NCI-H446 treated with DMSO at 0.1 percent for 48 hours (cell line): Measurements from ENCODE around the gene GRIN3A.
"Not testable (repeated sequence)": the region's sequence is repeated elsewhere in the genome, so short reads cannot be mapped to it uniquely, and the experiment has no call there.

Experiments used
- DNase-seq: peaks from one replicate; lab custom pipeline; 2025; lab: John Stamatoyannopoulos, UW

Gene GRIN3A

GRCh38 chr9:101632611-101633010, 105.8 kb downstream of the GRIN3A start:
- DNase-seq = no peak

- DNase-seq = no peak
Observed at GRCh38 chr9:101631892-101632291, 106.6 kb downstream of the GRIN3A start.

GRCh38 chr9:101629636-101630035, 108.8 kb downstream of the GRIN3A start:
- no peak for DNase-seq

GRCh38 chr9:101628173-101628572, 110.3 kb downstream of the GRIN3A start:
- no peak for DNase-seq

- DNase-seq = no peak
Observed at GRCh38 chr9:101626295-101626694, 112.2 kb downstream of the GRIN3A start.

GRCh38 chr9:101625876-101626275, 112.6 kb downstream of the GRIN3A start:
- no peak for DNase-seq

GRCh38 chr9:101620452-101620851, 118.0 kb downstream of the GRIN3A start:
- no peak for DNase-seq

GRCh38 chr9:101618698-101619097, 119.7 kb downstream of the GRIN3A start:
- no peak for DNase-seq

- no peak for DNase-seq
Observed at GRCh38 chr9:101605547-101605946, 132.9 kb downstream of the GRIN3A start.

GRCh38 chr9:101604296-101604695, 134.2 kb downstream of the GRIN3A start:
- DNase-seq = no peak

GRCh38 chr9:101601904-101602765, 136.3 kb downstream of the GRIN3A start:
- DNase-seq = peak; percentile 14

GRCh38 chr9:101594796-101595195, 143.7 kb downstream of the GRIN3A start, which contains the start of gene PPP3R2:
TSS of gene PPP3R2 (minus strand) at chr9:101594969. CDS start at chr9:101594921, 48 bp downstream.
- no peak for DNase-seq

- DNase-seq = no peak
Observed at GRCh38 chr9:101593345-101593744, 145.1 kb downstream of the GRIN3A start.

GRCh38 chr9:101592788-101593187, 145.7 kb downstream of the GRIN3A start:
- no peak for DNase-seq

GRCh38 chr9:101591787-101592446, 146.5 kb downstream of the GRIN3A start:
- DNase-seq = no peak

- DNase-seq = no peak
Observed at GRCh38 chr9:101590901-101591300, 147.5 kb downstream of the GRIN3A start.

- DNase-seq = not testable (repeated sequence)
Observed at GRCh38 chr9:101590074-101590473, 148.4 kb downstream of the GRIN3A start.

- no peak for DNase-seq
Observed at GRCh38 chr9:101587332-101588043, 151.0 kb downstream of the GRIN3A start.

GRCh38 chr9:101586651-101587050, 151.8 kb downstream of the GRIN3A start:
- DNase-seq = no peak

GRCh38 chr9:101585740-101586139, 152.7 kb downstream of the GRIN3A start:
- no peak for DNase-seq

GRCh38 chr9:101582553-101582952, 155.9 kb downstream of the GRIN3A start:
- DNase-seq = peak; percentile 70

GRCh38 chr9:101579711-101580545, 158.5 kb downstream of the GRIN3A start:
- no peak for DNase-seq
